ENCODE data around the gene PCSK2. TPM values are rescaled to one million over a fixed set of nuclear protein-coding genes. Genes with fewer than 3 reads are reported as not detected.

PCSK2 gene
- total and polyA plus RNA-seq, 4 donors = 0.51 to 9.8 (median 1.5) TPM

GRCh38 chr20:17507531-17507930, 280.7 kb downstream of the PCSK2 start:
- TF ChIP-seq CTCF (IDR thresholded peaks at IDR 0.05; ENCODE audit: control extremely low read depth, extremely low read depth) = no peak
- ATAC-seq (ENCODE audit: insufficient read depth, low FRiP score) (no peak), DNase-seq (no peak)
- H3K4me1 ChIP-seq (ENCODE audit: control insufficient read depth in 5 of 5, insufficient read depth in 5 of 5, low read length in 5 of 5) = peaks cover 0 to 4% (median 0%) of the 10 kb centered on the region in 5 donors
- H3K9me3 ChIP-seq (ENCODE audit: control insufficient read depth in 4 of 4, insufficient read depth in 3 of 4, low read length in 3 of 4) = no peaks in the 10 kb centered on the region
- 91 to 93% methylated on average over 5 of the region's 5 CpGs for WGBS, 2 donors
- H3K36me3 ChIP-seq (ENCODE audit: control insufficient read depth in 4 of 4, insufficient read depth in 4 of 4, low read length in 4 of 4) = no peaks in the 10 kb centered on the region
- no peak overlapping the region for H3K9ac ChIP-seq (ENCODE audit: insufficient read depth in 1 of 2, low read length in 2 of 2)
- no peak overlapping the region for H3K27ac ChIP-seq (ENCODE audit: low read depth in 1 of 2, low read length in 1 of 2)
- no peaks in the 10 kb centered on the region for H3K27me3 ChIP-seq (ENCODE audit: control insufficient read depth in 3 of 3, insufficient read depth in 3 of 3, low read length in 2 of 3)
- no peak overlapping the region for H3K4me3 ChIP-seq

- WGBS, 2 donors = 92 to 96% methylated on average over 18 of the region's 18 CpGs
- Histone ChIP-seq H3K4me1 (ENCODE audit: control insufficient read depth in 5 of 5, insufficient read depth in 5 of 5, low read length in 5 of 5) (peaks cover 0 to 4% (median 0%) of the 10 kb centered on the region in 5 donors), H3K9ac (ENCODE audit: insufficient read depth in 1 of 2, low read length in 2 of 2) (no peak overlapping the region), H3K9me3 (ENCODE audit: control insufficient read depth in 4 of 4, insufficient read depth in 3 of 4, low read length in 3 of 4) (no peaks in the 10 kb centered on the region), H3K36me3 (ENCODE audit: control insufficient read depth in 4 of 4, insufficient read depth in 4 of 4, low read length in 4 of 4) (no peaks in the 10 kb centered on the region), H3K4me3 (no peak overlapping the region), H3K27me3 (ENCODE audit: control insufficient read depth in 3 of 3, insufficient read depth in 3 of 3, low read length in 2 of 3) (no peaks in the 10 kb centered on the region), H3K27ac (ENCODE audit: low read depth in 1 of 2, low read length in 1 of 2) (no peak overlapping the region)
- ATAC-seq (ENCODE audit: insufficient read depth, low FRiP score) (no peak), DNase-seq (no peak)
- TF ChIP-seq CTCF (IDR thresholded peaks at IDR 0.05; ENCODE audit: control extremely low read depth, extremely low read depth) = no peak
These were observed 281.9 kb downstream of the PCSK2 start for GRCh38 chr20:17508756-17509155.

- no peak for TF ChIP-seq CTCF (IDR thresholded peaks at IDR 0.05; ENCODE audit: control extremely low read depth, extremely low read depth)
- H3K4me3 ChIP-seq = no peak overlapping the region
- H3K36me3 ChIP-seq (ENCODE audit: control insufficient read depth in 4 of 4, insufficient read depth in 4 of 4, low read length in 4 of 4) = no peaks in the 10 kb centered on the region
- DNase-seq = no peak
- H3K27ac ChIP-seq (ENCODE audit: low read depth in 1 of 2, low read length in 1 of 2) = no peak overlapping the region
- no peak for ATAC-seq (ENCODE audit: insufficient read depth, low FRiP score)
- H3K9ac ChIP-seq (ENCODE audit: insufficient read depth in 1 of 2, low read length in 2 of 2) = no peak overlapping the region
- 79 to 86% methylated on average over 4 of the region's 4 CpGs for WGBS, 2 donors
- no peaks in the 10 kb centered on the region for H3K9me3 ChIP-seq (ENCODE audit: control insufficient read depth in 4 of 4, insufficient read depth in 3 of 4, low read length in 3 of 4)
- H3K4me1 ChIP-seq (ENCODE audit: control insufficient read depth in 5 of 5, insufficient read depth in 5 of 5, low read length in 5 of 5) = no peaks in the 10 kb centered on the region
- H3K27me3 ChIP-seq (ENCODE audit: control insufficient read depth in 3 of 3, insufficient read depth in 3 of 3, low read length in 2 of 3) = no peaks in the 10 kb centered on the region
These were observed 283.7 kb downstream of the PCSK2 start for GRCh38 chr20:17510548-17510947.

GRCh38 chr20:17511401-17511800, 284.6 kb downstream of the PCSK2 start:
- Histone ChIP-seq H3K4me1 (ENCODE audit: control insufficient read depth in 5 of 5, insufficient read depth in 5 of 5, low read length in 5 of 5) (no peaks in the 10 kb centered on the region), H3K9me3 (ENCODE audit: control insufficient read depth in 4 of 4, insufficient read depth in 3 of 4, low read length in 3 of 4) (no peaks in the 10 kb centered on the region), H3K4me3 (no peak overlapping the region), H3K9ac (ENCODE audit: insufficient read depth in 1 of 2, low read length in 2 of 2) (no peak overlapping the region), H3K27me3 (ENCODE audit: control insufficient read depth in 3 of 3, insufficient read depth in 3 of 3, low read length in 2 of 3) (no peaks in the 10 kb centered on the region), H3K27ac (ENCODE audit: low read depth in 1 of 2, low read length in 1 of 2) (no peak overlapping the region), H3K36me3 (ENCODE audit: control insufficient read depth in 4 of 4, insufficient read depth in 4 of 4, low read length in 4 of 4) (no peaks in the 10 kb centered on the region)
- TF ChIP-seq CTCF (IDR thresholded peaks at IDR 0.05; ENCODE audit: control extremely low read depth, extremely low read depth) = no peak
- no peak for ATAC-seq (ENCODE audit: insufficient read depth, low FRiP score)
- DNase-seq = no peak
- 68 to 73% methylated on average over 6 of the region's 6 CpGs for WGBS, 2 donors

All from lung (tissue), 12 donors.